BLaER1 treated with 17β-estradiol and CSF1 and Interleukin-3, amounts not matched to agents 10 nM and 100 nM (cell line): ENCODE results near the gene GNAI3.

Source experiments
- H3K27ac ChIP-seq, 11 experiments: shearing (Covaris generic); formaldehyde crosslinking; 2 replicates each; pipeline ENCODE4 v1.8.1; 2022
- H3K27me3 ChIP-seq, 11 experiments: shearing (Covaris generic); formaldehyde crosslinking; 2 replicates each; pipeline ENCODE4 v1.8.1; 2022
- H3K36me3 ChIP-seq, 11 experiments: shearing (Covaris generic); formaldehyde crosslinking; 2 replicates each; pipeline ENCODE4 v1.8.1; 2022
- H3K4me1 ChIP-seq, 10 experiments: shearing (Covaris generic); formaldehyde crosslinking; 2 replicates each; pipeline ENCODE4 v1.8.1; 2022
- H3K4me2 ChIP-seq, 11 experiments: shearing (Covaris generic); formaldehyde crosslinking; 2 replicates each; pipeline ENCODE4 v1.8.1; 2022
- H3K4me3 ChIP-seq, 10 experiments: shearing (Covaris generic); formaldehyde crosslinking; 2 replicates each; pipeline ENCODE4 v1.8.1; 2022
- H3K9ac ChIP-seq, 11 experiments: shearing (Covaris generic); formaldehyde crosslinking; 2 replicates each; pipeline ENCODE4 v1.8.1; 2022
- H3K9me3 ChIP-seq, 11 experiments: shearing (Covaris generic); formaldehyde crosslinking; replicated peaks in 1 of 11; 2 replicates each; pipeline ENCODE4 v1.8.1; 2022
- H4K20me1 ChIP-seq, 11 experiments: shearing (Covaris generic); formaldehyde crosslinking; 2 replicates each; pipeline ENCODE4 v1.8.1; 2022
- Cebpa-rat ChIP-seq, 11 experiments: shearing (Covaris generic); IDR thresholded peaks; 2 replicates each; pipeline ENCODE4 v1.8.1; 2022

Gene GNAI3

GRCh38 chr1:109589679-109590078 lies 41.3 kb downstream of the GNAI3 start:
- Histone ChIP-seq H3K4me2 (no peak overlapping the region), H3K4me1 (no peaks in the 10 kb centered on the region), H3K27me3 (no peaks in the 10 kb centered on the region), H4K20me1 (peaks cover 0 to 60% (median 8%) of the 10 kb centered on the region in 11 experiments; a peak in 11 of 22 replicates), H3K9ac (no peak overlapping the region), H3K9me3 (no peaks in the 10 kb centered on the region), H3K36me3 (peaks cover 96 to 100% (median 99%) of the 10 kb centered on the region in 11 experiments), H3K27ac (no peak overlapping the region), H3K4me3 (no peak overlapping the region)
- no peak for TF ChIP-seq Cebpa-rat (IDR thresholded peaks at IDR 0.05)

- Histone ChIP-seq H3K9ac (no peak overlapping the region), H4K20me1 (peaks cover 0 to 46% (median 7%) of the 10 kb centered on the region in 11 experiments; a peak in 10 of 22 replicates), H3K4me1 (no peaks in the 10 kb centered on the region), H3K4me2 (no peak overlapping the region), H3K27ac (no peak overlapping the region), H3K4me3 (no peak overlapping the region), H3K36me3 (peaks cover 85 to 100% (median 97%) of the 10 kb centered on the region in 11 experiments), H3K27me3 (no peaks in the 10 kb centered on the region), H3K9me3 (no peaks in the 10 kb centered on the region)
- no peak for TF ChIP-seq Cebpa-rat (IDR thresholded peaks at IDR 0.05)
Observed at GRCh38 chr1:109592916-109593315, 44.5 kb downstream of the GNAI3 start.

- Histone ChIP-seq H3K4me2 (no peak overlapping the region), H3K27ac (no peak overlapping the region), H3K4me1 (peaks cover 0 to 14% (median 0%) of the 10 kb centered on the region in 10 experiments; a peak in 4 of 20 replicates), H3K36me3 (peaks cover 63 to 95% (median 76%) of the 10 kb centered on the region in 11 experiments), H4K20me1 (peaks cover 0 to 37% (median 2%) of the 10 kb centered on the region in 11 experiments; a peak in 9 of 22 replicates), H3K27me3 (no peaks in the 10 kb centered on the region), H3K4me3 (no peak overlapping the region), H3K9me3 (no peaks in the 10 kb centered on the region), H3K9ac (no peak overlapping the region)
- TF ChIP-seq Cebpa-rat (IDR thresholded peaks at IDR 0.05), result no peak
Observed at GRCh38 chr1:109595531-109595930, 47.1 kb downstream of the GNAI3 start.

GRCh38 chr1:109598156-109598555 lies 49.7 kb downstream of the GNAI3 start:
- Histone ChIP-seq H4K20me1 (peaks cover 0 to 14% (median 0%) of the 10 kb centered on the region in 11 experiments; a peak in 3 of 22 replicates), H3K4me3 (no peak overlapping the region), H3K36me3 (peaks cover 37 to 78% (median 50%) of the 10 kb centered on the region in 11 experiments), H3K27ac (no peak overlapping the region), H3K9me3 (no peaks in the 10 kb centered on the region), H3K4me1 (peaks cover 0 to 14% (median 0%) of the 10 kb centered on the region in 10 experiments; a peak in 4 of 20 replicates), H3K4me2 (no peak overlapping the region), H3K9ac (no peak overlapping the region), H3K27me3 (no peaks in the 10 kb centered on the region)
- TF ChIP-seq Cebpa-rat (IDR thresholded peaks at IDR 0.05), result no peak

GRCh38 chr1:109598655-109599054 lies 50.2 kb downstream of the GNAI3 start:
- H3K4me3 ChIP-seq, result no peak overlapping the region
- no peak overlapping the region for H3K4me2 ChIP-seq
- no peaks in the 10 kb centered on the region for H3K9me3 ChIP-seq
- peaks cover 0 to 14% (median 0%) of the 10 kb centered on the region in 10 experiments; a peak in 4 of 20 replicates for H3K4me1 ChIP-seq
- H3K36me3 ChIP-seq, result peaks cover 32 to 78% (median 45%) of the 10 kb centered on the region in 11 experiments; a peak in 21 of 22 replicates
- H3K27me3 ChIP-seq, result no peaks in the 10 kb centered on the region
- no peak for TF ChIP-seq Cebpa-rat (IDR thresholded peaks at IDR 0.05)
- H3K9ac ChIP-seq, result no peak overlapping the region
- peaks cover 0 to 12% (median 0%) of the 10 kb centered on the region in 11 experiments; a peak in 1 of 22 replicates for H4K20me1 ChIP-seq
- no peak overlapping the region for H3K27ac ChIP-seq

- Histone ChIP-seq H3K27me3 (no peaks in the 10 kb centered on the region), H4K20me1 (peaks cover 0 to 16% (median 0%) of the 10 kb centered on the region in 11 experiments; a peak in 3 of 22 replicates), H3K4me1 (peaks cover 0 to 28% (median 6%) of the 10 kb centered on the region in 10 experiments; a peak in 10 of 20 replicates), H3K4me2 (no peak overlapping the region), H3K27ac (no peak overlapping the region), H3K36me3 (peaks cover 0 to 48% (median 6%) of the 10 kb centered on the region in 11 experiments; a peak in 12 of 22 replicates), H3K4me3 (no peak overlapping the region), H3K9me3 (no peaks in the 10 kb centered on the region), H3K9ac (no peak overlapping the region)
- no peak for TF ChIP-seq Cebpa-rat (IDR thresholded peaks at IDR 0.05)
Observed at GRCh38 chr1:109603229-109603628, 54.8 kb downstream of the GNAI3 start.

- Histone ChIP-seq H3K4me2 (no peak overlapping the region), H3K9me3 (no peaks in the 10 kb centered on the region), H3K9ac (no peak overlapping the region), H3K36me3 (peaks cover 0 to 31% (median 0%) of the 10 kb centered on the region in 11 experiments; a peak in 3 of 22 replicates), H3K27me3 (no peaks in the 10 kb centered on the region), H3K27ac (no peak overlapping the region), H3K4me1 (peaks cover 0 to 33% (median 0%) of the 10 kb centered on the region in 10 experiments; a peak in 6 of 20 replicates), H3K4me3 (no peak overlapping the region), H4K20me1 (peaks cover 0 to 9% (median 0%) of the 10 kb centered on the region in 11 experiments; a peak in 3 of 22 replicates)
- TF ChIP-seq Cebpa-rat (IDR thresholded peaks at IDR 0.05), result no peak
Observed at GRCh38 chr1:109605381-109605780, 57.0 kb downstream of the GNAI3 start.

GRCh38 chr1:109609881-109610280 lies 61.5 kb downstream of the GNAI3 start:
- peaks cover 0 to 4% (median 0%) of the 10 kb centered on the region in 11 experiments; a peak in 2 of 22 replicates for H4K20me1 ChIP-seq
- no peak for TF ChIP-seq Cebpa-rat (IDR thresholded peaks at IDR 0.05)
- no peak overlapping the region for H3K9ac ChIP-seq
- H3K27me3 ChIP-seq, result no peaks in the 10 kb centered on the region
- H3K36me3 ChIP-seq, result peaks cover 0 to 12% (median 0%) of the 10 kb centered on the region in 11 experiments; a peak in 1 of 22 replicates
- H3K4me3 ChIP-seq, result no peak overlapping the region
- no peak overlapping the region for H3K4me2 ChIP-seq
- H3K4me1 ChIP-seq, result peaks cover 9 to 62% (median 14%) of the 10 kb centered on the region in 10 experiments
- H3K27ac ChIP-seq, result no peak overlapping the region
- no peaks in the 10 kb centered on the region for H3K9me3 ChIP-seq

GRCh38 chr1:109610609-109611307 lies 62.3 kb downstream of the GNAI3 start:
- Histone ChIP-seq H3K9ac (no peak overlapping the region), H3K4me1 (peaks cover 18 to 70% (median 23%) of the 10 kb centered on the region in 10 experiments), H3K27me3 (no peaks in the 10 kb centered on the region), H3K27ac (no peak overlapping the region), H3K4me3 (no peak overlapping the region), H3K9me3 (no peaks in the 10 kb centered on the region), H3K36me3 (peaks cover 0 to 4% (median 0%) of the 10 kb centered on the region in 11 experiments; a peak in 1 of 22 replicates), H4K20me1 (peaks cover 0 to 9% (median 0%) of the 10 kb centered on the region in 11 experiments; a peak in 1 of 22 replicates), H3K4me2 (no peak overlapping the region)
- TF ChIP-seq Cebpa-rat (IDR thresholded peaks at IDR 0.05), result no peak
